AG08395 (cell line): ENCODE results near the gene ARFGAP1.

Source experiments
- DNase-seq: peaks from one replicate; pipeline ENCODE4 v3.0.0; 2012; ENCODE audit warnings: mixed read lengths, low spot score

ARFGAP1 gene

DNA sequence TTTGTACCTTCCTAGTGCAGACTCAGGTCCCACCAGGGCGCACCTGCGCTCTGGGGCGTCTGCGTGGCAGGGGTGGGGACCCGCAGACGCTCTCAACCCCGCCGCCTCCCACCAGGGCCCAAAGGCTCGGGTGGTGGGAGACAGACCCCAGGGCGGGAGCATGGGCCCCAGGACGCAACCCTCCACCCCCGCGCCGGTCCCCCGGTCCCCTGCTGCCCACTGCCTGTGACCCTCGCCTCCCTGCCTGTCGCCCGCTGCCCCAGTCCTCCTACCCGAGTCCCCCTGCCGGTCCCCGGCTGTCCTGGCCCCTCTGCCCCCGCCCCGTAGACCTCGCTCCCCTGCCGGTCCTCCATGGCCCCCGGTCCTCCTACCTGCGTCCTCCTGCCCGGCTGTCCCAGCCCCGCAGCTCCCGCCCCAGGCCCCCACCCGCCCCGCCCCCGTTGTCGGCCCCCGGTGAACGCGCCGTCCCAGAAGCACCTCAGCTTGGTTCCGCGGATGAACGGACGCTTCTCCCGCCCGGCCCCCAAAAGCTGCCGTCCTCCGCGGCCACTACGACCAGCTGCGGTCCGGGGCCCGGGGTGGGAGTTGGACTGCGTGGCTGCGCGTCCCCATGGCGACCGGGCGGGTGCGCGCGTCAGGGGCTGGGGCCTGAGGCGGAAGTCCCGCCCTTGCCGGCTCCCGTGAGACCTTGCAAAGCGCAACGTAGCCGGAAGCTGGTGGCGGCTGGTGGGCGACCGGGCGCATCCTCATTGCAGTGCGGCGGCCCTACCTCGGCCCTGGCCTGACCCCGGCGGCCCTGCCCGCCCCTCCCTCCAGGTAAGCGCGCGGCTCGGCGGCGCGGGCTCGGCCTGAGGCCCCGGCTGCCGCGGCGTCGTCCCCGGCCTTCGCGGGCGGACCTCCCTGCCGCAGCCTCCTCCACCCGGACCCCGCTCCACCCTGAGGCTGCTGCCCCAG, at the start of gene ARFGAP1:
Gene ARFGAP1, plus strand, starts transcription at position 709 of the 954 bp plus-strand sequence. CDS start 2,768 bp downstream, outside the sequence.
- peak; percentile 97 for DNase-seq

GRCh38 chr20:63223121-63223825, 49.3 kb upstream of the ARFGAP1 start:
- peak; percentile 45 for DNase-seq

- DNase-seq = no peak
Measured at GRCh38 chr20:63223826-63224207, 48.8 kb upstream of the ARFGAP1 start.

DNA sequence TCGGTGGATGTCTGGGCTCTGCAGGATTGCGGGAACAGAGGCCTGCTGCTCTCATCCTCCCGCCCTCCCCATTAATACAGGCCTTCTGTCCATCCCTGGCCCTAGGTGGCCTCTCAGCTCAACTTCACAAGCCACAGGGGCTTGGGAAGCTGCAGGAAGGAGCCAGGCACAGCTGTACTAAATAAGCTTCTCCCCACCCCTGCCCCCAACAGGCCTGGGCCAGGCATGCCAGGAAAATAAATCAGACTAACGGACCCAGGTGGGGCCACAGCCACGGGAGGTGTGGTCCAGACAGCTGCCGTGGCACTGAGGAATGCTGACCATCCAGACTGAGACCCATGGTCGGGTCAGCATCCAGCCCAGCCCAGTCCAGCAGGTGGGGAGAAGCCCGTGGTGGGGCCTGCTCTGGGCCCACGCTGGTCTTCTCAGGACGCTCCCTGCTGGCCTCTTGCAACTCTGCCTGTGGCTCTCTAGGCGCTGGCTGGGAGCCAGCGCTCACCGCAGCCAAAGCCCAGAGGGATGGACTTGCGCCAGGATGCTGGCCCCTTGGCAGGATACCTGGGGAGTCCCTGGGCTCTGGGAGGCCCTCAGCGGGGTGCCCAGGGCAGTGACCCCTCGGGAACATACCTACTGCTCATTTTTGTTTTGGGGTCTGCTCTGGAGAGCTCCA, 48.1 kb upstream of the ARFGAP1 start:
- peak; percentile 17 for DNase-seq

GRCh38 chr20:63225082-63225454, 47.5 kb upstream of the ARFGAP1 start:
- no peak for DNase-seq

DNA sequence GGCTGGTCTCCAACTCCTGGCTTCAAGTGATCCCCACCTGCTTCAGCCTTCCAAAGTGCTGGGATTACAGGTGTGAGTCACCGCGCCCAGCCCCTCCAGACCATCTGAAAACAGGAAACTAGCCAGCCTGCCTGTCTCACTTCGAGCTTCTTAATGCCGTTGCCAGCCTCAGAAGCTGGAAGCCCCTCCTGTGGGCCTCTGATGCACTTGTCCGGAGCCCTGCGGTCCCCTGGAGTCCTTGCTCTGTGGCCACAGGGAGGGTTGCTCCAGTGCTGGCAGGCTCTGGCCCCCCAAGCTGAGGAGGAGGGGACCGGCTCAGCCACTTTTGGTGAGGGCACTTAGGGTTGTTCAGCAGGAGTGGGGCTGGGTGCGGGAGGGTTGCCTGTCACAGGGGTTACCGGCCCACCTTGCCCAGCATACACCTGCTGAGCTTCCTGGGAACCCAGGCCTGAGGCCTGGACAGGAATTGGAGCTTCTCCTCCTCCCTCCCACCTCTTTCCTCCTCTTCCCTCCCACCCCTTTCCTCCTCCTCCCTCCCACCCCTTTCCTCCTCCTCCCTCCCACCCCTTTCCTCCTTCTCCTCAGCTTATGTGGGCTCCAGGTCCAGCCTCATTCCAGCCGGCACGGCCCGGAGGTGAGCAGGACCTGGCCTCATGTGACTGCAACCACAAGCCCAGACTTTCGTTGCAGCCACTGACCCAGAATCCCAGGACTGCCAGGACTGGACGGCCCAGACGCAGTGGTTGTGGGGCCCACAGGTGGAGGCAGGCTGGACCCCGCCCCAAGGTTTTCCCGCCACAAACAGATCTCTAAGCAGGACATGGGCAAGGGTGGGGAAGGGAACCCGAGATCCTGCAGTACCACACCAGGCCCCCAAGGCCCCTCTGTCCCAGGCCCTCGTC, 46.3 kb upstream of the ARFGAP1 start:
- DNase-seq = no peak

DNA sequence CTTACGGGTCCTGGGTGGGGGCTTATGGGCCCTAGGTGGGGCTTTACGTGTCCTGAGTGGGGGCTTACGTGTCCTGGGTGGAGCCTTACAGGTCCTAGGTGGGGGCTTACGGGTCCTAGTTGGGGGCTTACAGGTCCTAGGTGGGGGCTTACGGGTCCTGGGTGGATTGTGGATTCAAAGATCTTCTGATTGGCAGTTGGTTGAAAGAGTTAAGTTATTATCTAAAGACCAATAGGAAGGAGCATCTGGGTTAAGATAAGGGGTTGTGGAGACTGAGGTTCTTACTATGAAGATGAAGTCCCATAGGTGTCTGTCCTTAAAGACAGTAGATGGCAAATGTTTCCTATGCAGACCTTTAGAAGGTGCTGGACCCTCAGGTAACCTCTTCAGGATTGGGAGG, 45.4 kb upstream of the ARFGAP1 start:
- no peak for DNase-seq

DNA sequence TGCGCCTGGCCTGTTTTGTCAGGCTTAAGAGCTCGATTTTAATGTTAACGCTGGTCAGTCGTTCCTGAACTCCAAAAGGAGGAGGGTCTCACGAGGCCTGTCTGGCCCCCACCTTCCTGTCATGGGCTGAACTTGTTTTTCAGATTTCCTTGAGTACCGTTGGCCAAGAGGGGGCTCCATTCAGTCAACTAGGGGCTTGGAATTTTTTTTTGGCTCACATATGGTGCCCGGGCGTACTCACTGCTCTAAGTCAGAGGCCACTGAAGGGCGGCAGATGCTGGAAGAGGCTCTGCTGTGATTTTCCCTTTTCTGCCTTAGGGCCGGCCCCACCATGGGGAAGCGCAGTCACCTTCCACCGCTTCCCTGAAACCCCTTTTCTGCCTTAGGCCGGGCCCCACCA, 43.8 kb upstream of the ARFGAP1 start:
- DNase-seq = no peak

- DNase-seq = peak; percentile 73
Measured at GRCh38 chr20:63230800-63231268, 41.8 kb upstream of the ARFGAP1 start.

DNA sequence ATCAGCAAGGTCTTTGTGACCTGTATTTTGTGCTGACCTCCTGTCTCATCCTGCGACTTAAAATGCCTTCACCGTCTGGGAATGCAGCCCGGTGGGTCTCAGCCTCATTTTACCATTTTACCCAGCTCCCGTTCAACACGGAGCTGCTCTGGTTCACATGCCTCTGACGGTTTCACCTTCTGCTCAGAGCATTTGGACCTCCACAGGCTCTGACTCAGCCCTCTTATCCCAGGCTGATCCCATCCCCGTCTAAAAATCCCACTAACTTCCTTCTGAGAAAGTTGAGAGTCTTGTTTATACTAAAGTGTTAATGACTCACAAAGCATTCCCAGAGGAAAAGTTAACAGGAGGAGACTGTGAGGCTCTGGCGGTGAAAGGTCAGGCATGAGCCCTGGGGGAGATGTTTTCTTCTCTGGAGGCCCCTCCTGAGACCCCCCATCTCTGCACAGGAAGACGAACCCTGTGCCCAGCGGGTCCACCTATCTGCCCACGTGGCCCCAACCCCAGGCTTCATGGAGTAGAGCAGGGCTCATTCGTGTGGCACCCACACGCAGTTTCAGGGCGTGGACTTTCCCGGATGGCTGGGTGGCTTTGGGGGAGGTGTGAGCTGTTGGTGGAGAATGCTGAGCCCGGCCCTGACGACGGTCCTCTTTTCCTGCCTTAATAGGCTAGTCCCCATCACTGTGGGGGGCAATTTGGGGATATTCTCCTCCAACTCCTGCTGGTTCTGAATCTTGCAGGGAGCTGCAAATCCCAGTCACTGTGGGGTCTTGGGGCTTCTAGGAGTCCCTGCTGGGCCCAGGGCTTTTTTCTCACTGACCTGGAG, 40.2 kb upstream of the ARFGAP1 start:
- DNase-seq = peak; percentile 81

GRCh38 chr20:63233061-63233344, 39.6 kb upstream of the ARFGAP1 start:
- no peak for DNase-seq

GRCh38 chr20:63233924-63234323, 38.7 kb upstream of the ARFGAP1 start:
- DNase-seq = no peak

- DNase-seq = no peak
Measured at GRCh38 chr20:63234693-63235398, 37.8 kb upstream of the ARFGAP1 start.

- no peak for DNase-seq
Measured at GRCh38 chr20:63235399-63235983, 37.1 kb upstream of the ARFGAP1 start, which contains the start of gene BIRC7. Gene BIRC7 (plus strand): TSS chr20:63235905. CDS start chr20:63236097, 192 bp downstream.

GRCh38 chr20:63236116-63236837, 36.3 kb upstream of the ARFGAP1 start:
- DNase-seq = no peak

DNA sequence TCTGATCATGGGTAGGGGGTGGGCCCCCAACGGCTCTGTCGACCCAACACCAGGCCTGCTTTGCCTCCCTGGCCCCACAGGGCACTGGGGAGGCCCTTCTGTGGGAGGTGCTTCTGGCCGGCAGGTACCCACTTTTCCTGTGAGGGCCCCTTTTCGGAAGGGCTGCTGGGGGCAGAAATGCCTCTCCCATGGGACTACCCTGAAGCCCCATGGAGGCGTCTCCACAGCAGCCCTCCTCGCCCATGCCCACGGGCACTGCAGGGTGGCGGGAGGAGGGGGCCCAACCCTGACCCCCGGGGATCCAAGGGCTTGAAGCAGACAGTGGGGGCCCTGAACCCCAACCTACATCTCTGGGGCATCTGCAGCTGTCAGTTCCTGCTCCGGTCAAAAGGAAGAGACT, 34.6 kb upstream of the ARFGAP1 start:
- DNase-seq = no peak

DNA sequence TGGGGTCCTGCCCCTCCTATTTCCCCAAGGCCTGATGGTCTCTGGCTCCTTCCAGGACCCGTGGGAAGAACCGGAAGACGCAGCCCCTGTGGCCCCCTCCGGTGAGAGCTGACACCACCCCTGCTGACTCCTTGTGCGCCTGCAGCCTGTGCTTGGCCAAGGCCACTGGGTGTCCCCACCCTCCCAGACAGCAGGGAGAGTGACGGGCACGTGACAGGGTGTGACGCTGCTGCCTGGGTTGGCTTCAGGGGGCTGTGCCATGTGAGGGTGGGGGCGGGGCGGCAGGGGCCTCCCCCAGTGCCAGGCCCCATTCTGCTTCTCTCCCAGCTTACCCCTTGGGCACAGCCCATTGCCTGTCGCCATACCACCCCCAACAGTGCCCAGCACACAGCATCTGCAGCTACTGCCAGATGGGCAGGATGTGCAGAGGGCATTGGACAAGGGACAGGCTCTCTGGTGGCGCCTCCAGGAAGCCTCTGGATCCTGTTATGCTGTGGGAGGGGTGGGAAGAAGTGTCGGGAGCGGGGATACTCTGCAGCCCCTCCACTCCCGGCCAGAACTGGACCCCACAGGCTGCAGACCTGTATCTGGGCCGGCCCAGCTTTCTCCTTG, 34.0 kb upstream of the ARFGAP1 start:
- DNase-seq = no peak

GRCh38 chr20:63239431-63239830, 33.2 kb upstream of the ARFGAP1 start:
- no peak for DNase-seq
